Stimulated activated CD8-positive, alpha-beta memory T cell treated with anti-CD3 and anti-CD28 coated beads, Interleukin-4, amount 100 ng/mL, for 4 hours (primary cell): Measurements from ENCODE around the gene DEFB121.
"Not testable (repeated sequence)": the region's sequence is repeated elsewhere in the genome, so short reads cannot be mapped to it uniquely, and the experiment has no call there.

Source experiments
- DNase-seq, 2 donors: peaks; one replicate each; pipeline ENCODE4 v3.0.0-alpha.2; 2020; ENCODE audit warnings: low read depth in 2 of 2, low spot score in 1 of 2

DEFB121 gene

GRCh38 chr20:31364272-31364671, 41.7 kb downstream of the DEFB121 start:
- not testable (repeated sequence) for DNase-seq

GRCh38 chr20:31363295-31363694, 42.7 kb downstream of the DEFB121 start:
- no peak for DNase-seq

GRCh38 chr20:31355981-31356380, 50.0 kb downstream of the DEFB121 start:
- DNase-seq, result no peak
